ENCODE measurements around the gene ZNF462.

DNA sequence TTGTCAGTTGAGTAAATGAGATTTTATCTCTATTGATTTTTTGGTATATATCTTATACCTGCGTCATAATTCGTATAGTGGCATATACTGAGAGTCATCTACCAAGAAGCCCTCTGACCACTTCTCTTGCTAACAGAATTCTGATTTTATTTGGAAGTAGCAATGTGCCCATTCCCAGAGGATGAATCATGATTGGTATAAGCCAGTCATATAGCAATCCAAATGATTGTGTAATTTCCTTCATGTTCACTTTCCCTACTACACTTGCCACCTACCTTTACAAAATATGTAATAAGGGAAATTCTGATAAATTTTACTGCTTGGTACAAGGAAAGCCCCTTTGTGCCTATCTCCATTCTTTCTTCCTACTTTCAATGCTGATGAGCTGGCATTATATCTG, 16.1 kb upstream of the ZNF462 start:
- TF ChIP-seq CTCF (IDR thresholded peaks at IDR 0.05; ENCODE audit: low read depth, low read length, missing input control) (no peak), YY1 (IDR thresholded peaks at IDR 0.05) (no peak), REST (IDR thresholded peaks at IDR 0.05) (no peak), RXRA (IDR thresholded peaks at IDR 0.05) (no peak)
- TF ChIP-seq, protein P1, sequence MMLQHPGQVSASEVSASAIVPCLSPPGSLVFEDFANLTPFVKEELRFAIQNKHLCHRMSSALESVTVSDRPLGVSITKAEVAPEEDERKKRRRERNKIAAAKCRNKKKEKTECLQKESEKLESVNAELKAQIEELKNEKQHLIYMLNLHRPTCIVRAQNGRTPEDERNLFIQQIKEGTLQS (IDR thresholded peaks at IDR 0.05), result no peak

Measured in liver (tissue), 3 donors.